Stimulated activated CD8-positive, alpha-beta memory T cell treated with anti-CD3 and anti-CD28 coated beads, Interleukin-12 subunit alpha, Interleukin-12 subunit beta, amount 100 ng/mL, for 24 hours (primary cell): ENCODE results near the gene ALDH3A1.

Source experiments
- DNase-seq: peaks from one replicate; pipeline ENCODE4 v3.0.0-alpha.2; 2020; ENCODE audit errors: extremely low read depth

The ALDH3A1 gene

DNA sequence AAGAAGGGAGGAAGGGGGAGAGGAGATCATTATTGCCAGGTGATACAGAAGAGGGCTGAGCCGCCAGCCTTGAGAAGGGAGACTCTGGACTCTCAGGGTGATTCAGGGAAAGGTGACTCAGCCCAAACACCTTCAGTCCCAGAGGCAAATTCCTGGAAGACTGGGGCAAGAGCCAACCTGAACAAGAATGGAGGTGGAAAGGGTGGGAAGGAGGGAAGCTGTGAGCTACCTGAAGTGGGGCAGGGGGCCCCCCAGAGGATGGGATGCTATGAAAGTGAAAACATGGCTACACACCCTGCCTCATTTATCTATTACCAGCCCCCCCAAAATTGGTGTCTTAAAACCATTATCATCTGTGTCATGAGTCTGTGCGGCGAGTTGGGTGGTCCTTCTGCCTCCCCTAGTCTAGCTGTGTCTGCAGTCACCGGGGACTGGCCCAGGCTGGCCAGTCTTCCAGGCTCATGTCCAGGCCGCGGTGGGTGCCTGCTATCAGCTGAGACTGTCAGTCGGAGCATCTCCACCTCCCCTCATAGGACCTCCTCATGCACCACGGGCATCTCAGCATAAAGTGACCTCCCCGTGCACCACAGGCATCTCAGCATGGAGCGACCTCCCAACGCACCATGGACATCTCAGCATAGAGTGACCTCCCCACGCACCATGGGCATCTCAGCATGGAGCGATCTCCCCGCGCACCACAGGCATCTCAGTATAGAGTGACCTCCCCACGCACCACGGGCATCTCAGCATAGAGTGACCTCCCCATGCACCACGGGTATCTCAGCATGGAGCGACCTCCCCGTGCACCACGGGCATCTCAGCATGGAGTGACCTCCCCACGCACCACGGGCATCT is 28.5 kb downstream of the ALDH3A1 start:
- DNase-seq: no peak

DNA sequence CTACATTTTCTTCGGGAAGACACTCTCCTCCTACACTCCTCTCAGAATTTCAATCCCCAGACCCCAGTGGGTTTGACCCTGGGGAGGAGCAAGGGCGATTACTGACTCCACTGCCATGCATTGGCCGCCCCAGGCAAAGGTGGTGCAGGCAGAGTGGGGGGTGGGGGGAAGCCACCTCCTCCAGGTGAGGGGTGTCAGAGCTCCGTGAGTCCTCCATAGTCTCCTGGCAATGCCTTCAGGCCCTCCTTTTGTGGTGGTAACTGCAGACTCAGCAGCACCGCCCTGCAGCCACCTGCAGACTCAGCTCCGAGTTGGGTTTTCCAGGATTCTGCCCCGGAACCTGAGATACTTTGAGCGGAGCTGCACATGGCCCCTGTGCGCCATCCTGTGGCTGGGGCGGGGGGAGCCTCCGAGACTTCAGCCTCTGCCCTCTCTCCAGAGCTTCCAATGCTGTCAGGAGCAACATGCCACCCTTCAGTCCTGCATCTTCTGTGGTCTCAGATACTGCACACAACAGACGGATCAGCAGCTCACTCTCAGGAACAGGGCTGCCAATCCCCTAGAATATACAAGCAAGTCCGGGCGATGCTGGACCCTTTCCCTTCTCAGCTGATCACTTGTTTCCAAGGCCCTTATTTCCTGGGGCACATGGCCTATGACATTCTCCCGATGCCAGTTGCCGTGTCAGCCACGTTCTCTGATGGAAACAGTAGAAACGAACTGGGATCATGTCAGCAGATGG is 29.3 kb downstream of the ALDH3A1 start:
- no peak for DNase-seq

DNA sequence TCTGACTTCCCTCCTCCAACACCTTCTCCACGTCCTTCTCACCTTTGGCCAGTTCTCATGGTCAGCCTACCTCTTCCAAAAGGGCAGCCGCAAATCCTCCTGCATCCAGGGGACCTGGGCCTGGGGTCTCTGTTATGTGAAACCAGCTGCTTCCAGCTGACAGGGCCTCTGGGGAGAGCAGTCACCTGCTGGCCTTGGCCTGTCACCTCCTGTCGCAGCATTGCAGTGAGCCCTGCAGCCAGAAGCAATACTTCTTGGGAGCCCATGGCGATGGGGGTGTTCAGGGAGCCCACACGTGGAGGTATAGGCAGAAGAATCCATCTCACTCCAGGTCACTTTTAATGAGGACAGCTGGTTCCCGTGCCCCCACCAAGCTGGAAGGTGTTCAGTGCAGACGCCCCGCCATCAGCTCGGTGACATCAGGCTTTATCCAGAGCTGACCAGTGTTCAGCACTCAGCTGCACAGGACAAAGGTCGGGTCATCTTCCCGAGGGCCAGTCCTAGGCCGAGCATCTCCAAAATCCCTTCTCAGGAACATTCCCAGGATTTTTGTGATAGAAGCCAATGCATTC is 30.0 kb downstream of the ALDH3A1 start:
- DNase-seq: no peak

DNA sequence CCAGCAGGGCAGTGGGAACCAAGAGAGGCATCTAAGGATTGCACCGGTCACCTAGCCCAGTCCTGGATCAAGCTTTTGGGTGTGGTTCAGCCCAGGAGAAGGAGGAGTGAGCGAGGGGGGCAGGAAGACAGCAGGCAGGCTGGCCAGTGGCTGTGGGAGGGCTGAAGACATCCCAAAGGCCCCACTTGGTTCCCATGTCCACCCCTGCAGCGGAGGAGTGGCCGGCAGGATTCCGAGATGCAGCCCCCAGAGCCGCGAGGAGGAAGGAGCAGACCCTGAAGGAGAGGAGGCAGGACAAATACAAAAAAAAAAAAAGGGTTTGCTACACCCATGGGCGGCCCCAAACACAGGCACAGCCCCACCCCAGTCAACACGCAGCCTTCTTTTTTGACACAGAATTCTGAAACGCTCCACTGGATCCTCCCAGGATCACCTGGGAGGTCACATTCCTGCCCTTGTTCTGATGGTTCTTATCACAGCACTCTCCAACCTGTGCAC is 30.6 kb downstream of the ALDH3A1 start:
- no peak for DNase-seq

DNA sequence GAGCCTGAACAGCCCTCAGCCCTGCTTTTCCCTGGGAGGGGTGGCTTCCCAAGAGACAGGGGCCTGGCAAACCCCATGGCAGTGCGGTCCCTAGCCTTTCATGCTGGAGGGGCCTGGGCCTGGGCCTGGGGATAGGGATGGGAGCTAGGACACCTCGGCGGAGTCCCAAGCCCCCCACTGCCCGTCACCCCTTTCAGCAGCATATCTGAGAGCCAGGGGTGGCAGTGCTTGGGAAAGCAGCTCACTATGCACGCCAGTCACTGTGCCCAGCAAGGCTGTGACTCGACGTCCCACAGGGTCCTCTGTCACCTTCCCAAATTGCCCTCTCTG is 31.1 kb downstream of the ALDH3A1 start:
- DNase-seq: no peak

DNA sequence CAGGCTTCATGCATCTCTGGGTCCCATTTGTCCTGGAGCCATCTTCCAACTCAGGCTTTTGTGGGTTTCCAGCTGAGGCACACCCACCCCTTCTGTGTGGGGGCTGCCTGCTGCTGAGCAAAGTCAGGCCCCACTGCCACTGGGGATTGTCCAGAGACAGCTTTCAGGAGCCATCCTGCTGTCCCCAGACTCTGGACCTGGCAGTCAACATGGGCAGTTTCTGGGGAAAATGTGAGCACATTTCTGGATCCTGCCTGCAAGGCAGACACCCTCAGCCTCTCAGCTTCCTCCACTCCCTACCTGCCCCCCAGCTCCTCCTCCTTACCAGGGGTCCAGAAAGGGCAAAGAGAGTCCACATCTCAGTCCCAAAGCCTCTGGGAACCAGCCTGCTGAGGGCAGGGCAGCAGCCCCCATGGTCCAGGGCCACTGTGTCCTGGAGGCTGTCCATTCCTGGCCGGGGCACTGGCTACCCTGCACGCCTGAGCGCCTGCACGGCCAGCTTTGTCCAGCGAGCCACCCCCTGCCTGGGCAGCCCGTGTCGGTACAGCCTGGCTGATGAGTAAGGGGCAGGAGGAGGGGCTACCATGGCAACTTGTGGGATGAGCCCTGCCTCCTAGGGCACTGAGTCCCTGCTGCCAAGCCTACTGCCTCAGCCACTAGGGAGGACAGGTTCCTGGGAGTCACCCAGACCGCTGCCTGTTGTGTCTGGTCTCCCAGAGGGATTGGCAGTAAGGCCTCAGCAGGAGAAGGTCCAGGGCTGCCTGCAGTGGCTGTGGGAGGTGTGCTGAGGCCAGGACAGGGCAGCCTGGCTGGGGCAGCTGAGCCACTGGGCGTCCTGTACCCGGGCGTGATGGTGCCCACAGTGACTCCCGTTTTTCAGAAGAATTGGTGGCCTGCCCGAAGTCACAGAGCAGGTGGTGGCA is 31.7 kb downstream of the ALDH3A1 start, which contains the start of gene SLC47A2:
TSS of gene SLC47A2 (minus strand) at position 477 of the 923 bp plus-strand sequence. CDS start at position 448, 29 bp downstream.
- DNase-seq: no peak

DNA sequence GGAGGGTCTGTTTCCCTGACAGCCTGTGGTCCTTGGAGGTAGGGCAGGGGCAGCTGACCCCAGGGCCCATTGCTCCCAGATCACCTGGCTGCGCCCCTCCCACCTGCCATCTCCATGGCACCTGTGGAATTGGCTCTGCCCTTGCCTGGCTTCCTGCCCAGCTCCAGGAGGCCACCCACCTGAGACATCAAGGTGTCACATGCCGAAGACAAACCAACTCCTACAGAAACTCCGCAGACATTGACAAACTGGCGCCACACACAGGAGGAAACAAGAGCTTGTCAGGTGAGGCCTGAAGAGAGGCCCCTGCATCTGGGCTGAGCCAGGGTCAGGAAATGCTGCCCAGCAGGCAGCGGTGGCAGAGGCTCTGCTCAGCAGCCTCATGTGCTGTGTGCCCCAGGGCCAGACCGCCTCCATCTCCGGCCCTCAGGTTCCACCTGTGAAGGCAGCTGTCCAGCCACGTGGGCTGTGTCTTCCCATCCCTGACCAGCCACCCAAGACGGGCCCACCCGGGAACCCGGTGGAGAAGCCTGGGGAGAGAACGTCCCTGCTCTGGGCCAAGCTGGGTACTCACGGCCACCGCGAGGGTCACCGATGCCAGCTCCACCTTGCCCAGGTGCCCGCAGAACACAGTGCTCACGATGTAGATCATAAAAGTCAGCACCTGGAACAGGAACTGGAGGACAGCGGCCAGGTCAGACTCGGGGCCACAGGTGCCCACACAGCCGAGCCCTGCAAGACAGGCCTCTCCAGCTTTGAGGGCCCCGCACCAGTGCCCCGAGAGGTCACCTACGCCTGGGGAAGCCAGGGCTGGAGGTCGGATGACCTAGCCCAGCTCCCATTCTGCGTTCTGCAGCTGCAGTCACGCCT is 33.3 kb downstream of the ALDH3A1 start:
- DNase-seq: no peak

DNA sequence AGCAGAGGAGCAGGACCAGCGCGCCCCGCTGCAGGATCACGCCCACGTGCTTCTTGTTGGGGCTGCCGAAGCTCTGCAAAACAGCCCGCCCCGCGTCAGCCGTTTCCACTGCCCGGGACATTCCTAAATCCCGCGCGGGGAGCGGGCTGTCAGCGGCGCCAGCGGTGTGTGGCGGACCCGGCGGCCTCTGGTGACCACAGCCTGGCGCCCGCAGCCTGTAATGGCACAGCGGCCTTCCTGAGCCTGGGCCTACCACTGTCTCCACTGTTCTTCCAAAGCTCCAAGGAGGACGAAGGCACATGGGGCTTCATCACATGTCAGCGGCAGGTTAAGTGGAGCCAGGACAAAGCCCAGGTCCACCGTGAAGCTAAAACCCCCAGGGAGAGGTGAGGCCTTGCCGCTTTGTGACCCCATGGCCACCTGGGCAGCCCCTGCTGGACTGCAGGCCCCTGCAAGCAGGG is 34.2 kb downstream of the ALDH3A1 start:
- DNase-seq: no peak

DNA sequence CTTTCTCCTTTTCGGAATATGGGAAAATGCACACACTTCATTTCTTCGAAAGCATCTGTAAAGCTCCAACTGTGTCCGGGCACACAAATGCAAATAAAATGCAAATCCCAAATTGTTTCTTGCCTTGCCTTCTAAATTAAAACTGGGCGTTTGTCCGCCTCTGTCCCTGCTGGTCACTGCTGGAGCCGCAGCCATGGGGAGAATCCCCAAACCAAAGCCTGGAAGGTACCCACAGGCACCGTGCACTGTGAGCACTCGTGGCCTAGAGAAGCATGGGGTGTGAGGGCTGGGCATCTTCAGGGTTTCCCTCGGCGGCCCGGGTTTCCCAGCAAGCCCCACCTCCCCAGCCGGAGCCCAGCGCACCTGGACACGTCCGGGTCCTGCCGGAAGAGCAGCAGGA is 34.6 kb downstream of the ALDH3A1 start:
- no peak for DNase-seq

DNA sequence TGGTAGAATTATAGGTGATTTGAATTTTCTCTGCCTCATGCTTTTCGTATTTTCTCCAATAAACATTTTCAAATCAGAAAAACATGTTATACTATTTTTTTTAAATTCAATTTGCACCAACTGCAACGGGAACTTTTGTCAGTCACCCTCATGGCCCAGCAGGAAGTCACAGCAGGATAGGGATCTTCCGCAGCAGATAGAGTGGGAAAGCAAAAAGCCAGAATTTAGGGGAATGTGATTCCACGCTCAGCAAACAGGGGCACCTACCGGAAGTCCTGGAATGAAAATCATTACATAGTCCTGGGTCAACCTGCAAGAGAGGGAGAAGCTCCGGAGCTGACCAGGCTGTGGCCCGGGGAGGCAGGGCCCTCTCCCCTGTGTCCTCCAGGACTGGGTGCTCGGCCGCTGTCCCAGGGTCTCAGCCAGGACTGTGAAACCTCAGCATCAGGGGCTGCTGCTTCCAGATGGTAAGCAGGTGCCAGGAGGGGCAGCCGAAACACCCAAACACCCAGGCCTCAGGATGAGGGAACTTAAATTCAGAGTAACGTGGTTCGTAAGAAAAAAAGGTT is 35.6 kb downstream of the ALDH3A1 start:
- no peak for DNase-seq

DNA sequence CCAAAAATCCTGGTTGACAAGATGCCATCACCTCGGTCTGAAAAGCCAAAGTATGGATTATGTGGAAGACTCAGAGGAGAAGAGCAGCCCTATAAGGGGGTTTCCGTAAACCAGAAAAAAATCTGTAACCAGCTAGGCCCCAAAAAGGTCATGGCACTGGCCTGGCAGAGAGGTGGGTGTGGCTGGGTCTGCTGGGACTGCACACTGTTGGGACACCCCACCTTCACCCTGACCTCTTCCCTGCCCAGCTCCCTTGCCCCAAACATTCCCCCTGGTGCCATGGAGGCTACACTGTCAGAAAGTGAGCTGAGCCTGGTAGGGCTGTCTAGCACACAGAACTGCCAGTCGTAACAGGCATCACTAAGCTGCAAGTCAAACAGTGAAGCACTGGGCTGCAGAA is 38.3 kb downstream of the ALDH3A1 start:
- no peak for DNase-seq

DNA sequence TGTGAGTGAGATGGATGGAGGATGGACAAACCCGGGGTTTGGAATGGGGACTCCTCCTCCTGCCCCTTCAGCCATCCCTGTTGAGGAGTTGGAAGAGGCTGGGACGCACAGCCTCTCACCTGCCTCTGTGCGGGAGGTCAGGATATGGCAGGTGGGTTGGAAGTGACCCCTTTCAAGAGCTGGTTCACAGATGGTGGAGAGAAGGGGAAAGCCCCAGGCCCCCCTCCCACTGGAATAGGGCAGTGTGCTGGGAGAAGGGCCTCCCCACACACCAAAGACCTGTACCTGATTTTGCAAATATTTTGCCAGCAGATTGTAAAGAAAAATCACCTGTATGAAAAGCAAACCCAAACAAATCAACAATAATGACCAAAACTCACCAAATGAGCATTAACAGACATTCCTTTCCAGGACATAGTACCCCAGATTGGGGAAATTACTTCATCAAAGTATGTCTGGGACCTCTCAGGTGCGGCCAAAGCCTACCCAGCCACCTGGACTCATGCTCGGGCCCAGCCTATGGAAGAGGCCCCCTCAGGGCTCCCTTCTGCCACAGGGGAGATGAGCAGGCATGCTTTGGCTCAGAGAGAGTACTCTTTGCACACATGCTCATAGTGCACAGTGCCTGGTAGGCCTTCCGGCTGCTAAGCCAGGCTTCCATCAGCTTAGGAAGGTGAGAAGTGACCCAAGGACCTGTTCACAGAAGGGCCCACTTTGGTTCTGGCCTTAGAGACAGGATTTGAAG is 39.5 kb downstream of the ALDH3A1 start:
- no peak for DNase-seq

DNA sequence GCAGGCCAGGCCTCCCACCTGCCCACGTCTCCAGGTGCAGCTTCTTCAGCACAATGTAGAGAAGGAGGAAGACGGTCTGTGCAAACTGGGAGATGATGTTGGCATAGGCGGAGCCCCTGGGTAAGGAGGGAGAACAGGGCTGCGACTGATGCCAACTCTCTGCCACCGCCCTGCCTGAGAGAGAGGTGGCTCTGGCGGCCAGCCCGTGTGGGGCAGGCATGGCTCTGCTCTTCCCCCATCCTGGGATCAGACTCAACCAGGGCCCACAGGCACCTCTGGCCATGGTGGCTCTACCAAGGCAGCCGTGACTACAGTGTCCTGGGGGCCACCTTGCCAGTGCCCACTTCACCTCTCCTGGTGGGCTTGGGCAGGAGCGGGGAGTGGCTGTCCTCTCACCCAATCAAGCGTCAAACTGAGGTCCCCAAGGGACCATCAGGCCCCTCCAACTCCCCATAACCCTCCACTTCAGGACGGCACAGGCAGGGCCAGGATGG is 40.3 kb downstream of the ALDH3A1 start:
- no peak for DNase-seq

DNA sequence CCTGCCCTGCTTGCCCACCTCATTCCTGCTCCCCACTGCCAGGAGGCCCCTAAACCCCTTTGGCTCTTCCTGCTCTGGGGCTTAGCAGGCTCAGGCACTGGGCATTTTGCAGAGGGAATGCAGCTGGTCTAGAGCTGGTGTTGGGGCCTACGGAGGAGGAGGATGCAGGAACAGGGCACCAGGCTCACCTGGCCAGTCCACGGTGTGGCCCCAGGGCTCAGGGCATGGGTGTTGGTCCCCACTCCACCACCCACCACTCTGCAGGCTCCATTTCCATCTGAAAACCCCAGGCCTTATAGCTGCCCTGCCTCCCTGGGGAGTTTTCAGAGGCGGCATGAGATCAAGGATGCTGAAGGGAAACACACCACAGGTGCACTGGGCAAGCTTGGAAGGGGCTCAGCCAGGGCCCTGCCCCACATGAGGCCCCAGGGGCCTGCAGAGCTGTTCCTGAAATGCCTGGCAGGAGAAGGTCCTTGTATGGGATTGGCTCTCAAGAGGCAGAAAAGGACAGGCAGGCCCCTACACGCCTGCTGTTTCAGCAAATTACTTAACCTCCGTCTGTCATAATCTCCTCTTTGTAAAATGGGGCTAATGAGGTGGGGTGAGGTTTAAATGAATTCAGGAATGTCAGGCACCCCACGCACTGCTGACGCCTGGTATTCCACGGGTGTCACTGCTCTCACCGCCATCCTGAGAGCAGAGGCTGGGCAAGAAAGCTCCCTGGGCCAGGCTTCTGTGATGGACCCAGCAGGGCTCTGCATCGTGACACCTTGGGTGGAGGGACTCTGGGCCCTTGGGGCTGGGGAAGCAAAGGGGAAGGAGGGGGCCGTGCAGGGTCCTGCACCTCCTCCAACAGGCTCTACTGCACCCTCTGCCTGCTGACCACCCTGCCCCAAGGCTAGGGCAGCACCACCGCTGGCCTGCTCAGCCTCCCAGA is 41.0 kb downstream of the ALDH3A1 start:
- DNase-seq: no peak

DNA sequence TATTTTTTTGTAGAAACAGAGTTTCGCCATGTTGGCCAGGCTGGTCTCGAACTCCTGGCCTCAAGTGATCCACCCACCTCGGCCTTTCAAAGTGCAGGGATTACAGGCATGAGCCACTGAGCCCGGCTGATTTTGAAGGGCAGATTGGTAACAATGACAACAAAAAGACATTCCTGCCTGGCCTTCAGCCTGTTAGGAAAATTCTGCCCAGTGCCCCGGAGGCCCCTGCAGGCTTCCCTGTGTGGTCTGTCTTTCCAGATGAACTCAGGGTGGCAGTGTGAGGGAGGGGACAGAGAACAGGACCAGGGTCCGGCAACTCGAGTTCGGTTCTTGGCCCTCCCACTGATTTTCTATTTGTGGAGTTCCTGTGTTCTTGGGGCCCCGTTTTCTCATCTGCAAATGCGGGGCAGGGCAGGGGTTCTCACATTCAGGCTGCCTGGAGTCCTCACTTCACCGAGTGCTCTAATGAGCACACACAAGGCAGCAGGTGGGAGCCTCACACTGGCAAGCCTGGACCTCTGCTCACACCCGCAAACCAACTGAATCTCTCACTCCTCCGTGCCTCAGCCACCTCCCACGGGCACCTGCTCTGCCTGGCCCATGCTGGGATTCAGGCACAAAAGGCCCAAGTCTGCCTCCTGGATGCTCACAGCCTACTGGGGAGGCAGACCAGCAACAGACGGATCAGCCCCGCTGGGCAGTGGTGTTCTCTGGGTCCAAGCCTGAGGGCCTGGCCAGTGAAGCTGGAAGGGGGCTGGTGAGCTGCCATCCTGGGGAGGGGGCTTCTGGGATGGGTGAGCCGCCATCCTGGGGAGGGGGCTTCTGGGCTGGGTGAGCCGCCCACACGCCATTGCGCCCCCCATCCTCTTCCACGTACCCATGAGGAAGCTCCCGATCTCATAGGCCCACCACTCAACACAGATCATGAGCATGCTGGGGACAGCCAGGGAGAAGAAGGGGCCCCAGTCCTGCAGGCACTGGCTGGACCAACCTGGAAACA is 42.0 kb downstream of the ALDH3A1 start:
- no peak for DNase-seq

DNA sequence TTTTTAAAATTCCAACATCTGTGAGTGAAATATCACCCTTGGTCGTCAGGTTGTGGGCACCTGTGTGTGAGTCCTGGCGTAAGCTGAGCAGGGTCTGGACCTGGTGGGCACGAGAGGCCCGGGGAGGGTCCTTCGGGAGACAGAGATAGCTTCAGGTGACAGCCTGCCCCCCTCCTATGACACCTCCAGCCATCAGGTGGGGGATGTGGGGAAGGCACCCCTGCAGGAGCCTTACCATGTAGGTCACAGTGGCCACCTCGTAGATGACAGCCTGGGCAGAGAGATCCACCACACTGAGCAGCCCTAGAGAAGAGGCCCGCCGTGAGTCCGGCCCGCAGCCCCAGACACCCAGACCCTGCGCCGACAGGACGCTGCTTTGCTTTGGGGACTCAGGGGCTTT is 42.9 kb downstream of the ALDH3A1 start:
- no peak for DNase-seq
